Uterus (tissue), 4 donors: ENCODE results near the gene ART1. TPM values are rescaled to one million over a fixed set of nuclear protein-coding genes. Genes with fewer than 3 reads are reported as not detected.

Source experiments
- DNase-seq, 2 donors: peaks; one replicate each; pipeline ENCODE4 v3.0.0-alpha.2; 2019 to 2020
- H3K27ac ChIP-seq, 2 donors: fragments of 200-600 bp; sonication (generic); 1 replicate in 1 of 2; 2 replicates in 1 of 2; pipeline ENCODE4 v1.5.1; 2016 to 2018
- H3K27me3 ChIP-seq, 2 donors: fragments of 200-600 bp; sonication (generic); one replicate each; pipeline ENCODE4 v1.5.1; 2018 to 2019; ENCODE audit warnings: control low read depth in 1 of 2
- H3K36me3 ChIP-seq, 2 donors: fragments of 200-600 bp; sonication (generic); one replicate each; pipeline ENCODE4 v1.5.1; 2019; ENCODE audit warnings: control low read depth in 1 of 2
- H3K4me1 ChIP-seq, 2 donors: fragments of 200-600 bp; sonication (generic); one replicate each; pipeline ENCODE4 v1.5.1; 2018 to 2019; ENCODE audit warnings: control low read depth in 1 of 2
- H3K4me3 ChIP-seq, 2 donors: fragments of 200-600 bp; sonication (generic); 1 replicate in 1 of 2; 2 replicates in 1 of 2; pipeline ENCODE4 v1.5.1; 2018 to 2019; ENCODE audit warnings: mild to moderate bottlenecking in 1 of 2
- H3K9me3 ChIP-seq, 2 donors: fragments of 200-600 bp; sonication (generic); one replicate each; pipeline ENCODE4 v1.5.1; 2019; ENCODE audit warnings: control low read depth in 1 of 2
- POLR2A ChIP-seq, 2 donors: fragments of 450-650 bp; IDR thresholded peaks; one replicate each; pipeline ENCODE4 v1.6.1; 2016; ENCODE audit warnings: antibody characterized with exemption in 2 of 2, mild to moderate bottlenecking in 1 of 2, moderate library complexity in 1 of 2
- intact Hi-C: fragments of 100-400 bp; cut with DNase I; formaldehyde crosslinking; loops from one replicate; pipeline ENCODE4 v1.15.1; 2023; ENCODE audit warnings: low total_unique reads
- total RNA-seq, 4 donors: library from RNA; depleted of rRNA in 3 of 4; stranded (reverse); fragments of >200 nt in 3 of 4; gene quantifications; one replicate each; pipeline versions ENCODE4 v1.1.0 to v1.2.4, GENCODE V29; 2014 to 2023
- TF ChIP-seq, protein P1 (sequence below), 4 experiments: fragments of 200-600 bp in 2 of 4; fragments of 450-650 bp in 2 of 4; sonication (generic) in 2 of 4; IDR thresholded peaks; one replicate each; pipeline ENCODE4 v1.5.1; 2016 to 2019; ENCODE audit warnings: antibody characterized with exemption in 4 of 4, mild to moderate bottlenecking in 2 of 4, moderate library complexity in 1 of 4
- donor health status: DM: yes; HTN: yes; CAD: no.

The ART1 gene
- total RNA-seq, 4 donors from 2014 or later = not detected

DNA sequence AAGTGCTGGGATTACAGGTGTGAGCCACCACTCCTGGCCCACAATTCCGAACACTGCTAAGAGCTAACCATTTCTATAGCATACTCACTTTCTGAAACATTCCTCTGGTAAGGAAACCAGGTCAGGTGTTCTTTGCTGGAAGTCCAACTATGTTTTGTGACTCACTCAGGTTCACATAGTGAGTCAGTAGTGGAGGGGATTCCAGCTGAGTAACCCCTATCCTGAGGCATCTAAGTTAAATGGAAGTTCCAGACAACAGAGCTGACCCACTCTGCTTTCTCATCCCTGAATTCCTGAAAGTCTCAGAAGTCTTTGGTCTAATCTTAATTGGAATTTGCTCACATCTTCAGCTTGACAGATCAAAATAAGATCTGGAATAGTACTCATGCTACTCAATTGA, 29.3 kb downstream of the ART1 start:
- H3K27ac ChIP-seq = no peak overlapping the region
- no peak overlapping the region for H3K4me3 ChIP-seq
- no peaks in the 10 kb centered on the region for H3K27me3 ChIP-seq
- no peaks in the 10 kb centered on the region for H3K36me3 ChIP-seq
- H3K9me3 ChIP-seq = no peaks in the 10 kb centered on the region
- intact Hi-C loops = no loop called here
- no peak for TF ChIP-seq POLR2A (IDR thresholded peaks at IDR 0.05)
- TF ChIP-seq, protein P1, sequence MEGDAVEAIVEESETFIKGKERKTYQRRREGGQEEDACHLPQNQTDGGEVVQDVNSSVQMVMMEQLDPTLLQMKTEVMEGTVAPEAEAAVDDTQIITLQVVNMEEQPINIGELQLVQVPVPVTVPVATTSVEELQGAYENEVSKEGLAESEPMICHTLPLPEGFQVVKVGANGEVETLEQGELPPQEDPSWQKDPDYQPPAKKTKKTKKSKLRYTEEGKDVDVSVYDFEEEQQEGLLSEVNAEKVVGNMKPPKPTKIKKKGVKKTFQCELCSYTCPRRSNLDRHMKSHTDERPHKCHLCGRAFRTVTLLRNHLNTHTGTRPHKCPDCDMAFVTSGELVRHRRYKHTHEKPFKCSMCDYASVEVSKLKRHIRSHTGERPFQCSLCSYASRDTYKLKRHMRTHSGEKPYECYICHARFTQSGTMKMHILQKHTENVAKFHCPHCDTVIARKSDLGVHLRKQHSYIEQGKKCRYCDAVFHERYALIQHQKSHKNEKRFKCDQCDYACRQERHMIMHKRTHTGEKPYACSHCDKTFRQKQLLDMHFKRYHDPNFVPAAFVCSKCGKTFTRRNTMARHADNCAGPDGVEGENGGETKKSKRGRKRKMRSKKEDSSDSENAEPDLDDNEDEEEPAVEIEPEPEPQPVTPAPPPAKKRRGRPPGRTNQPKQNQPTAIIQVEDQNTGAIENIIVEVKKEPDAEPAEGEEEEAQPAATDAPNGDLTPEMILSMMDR (IDR thresholded peaks at IDR 0.05) = no peak
- H3K4me1 ChIP-seq = no peaks in the 10 kb centered on the region
- DNase-seq = no peak

DNA sequence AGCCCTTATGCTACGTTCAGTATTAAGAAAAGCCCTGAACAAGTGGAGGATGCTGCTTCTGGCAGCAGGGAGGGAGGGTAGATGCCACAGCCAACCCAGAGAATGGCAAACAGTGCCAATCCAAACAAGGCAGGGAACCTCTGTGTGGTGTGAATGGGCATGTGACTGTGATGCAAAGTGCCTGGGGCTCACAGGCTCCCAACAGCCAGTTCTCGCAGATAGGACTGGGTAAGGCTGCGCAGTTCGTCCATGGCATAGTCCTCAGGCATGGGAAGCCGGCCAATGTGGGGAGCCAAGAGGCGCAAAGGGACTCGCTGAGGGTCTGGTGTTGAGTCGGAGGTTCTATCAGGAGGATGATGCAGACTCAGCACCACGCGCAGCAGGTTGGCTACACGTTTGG, 31.0 kb downstream of the ART1 start:
- no peak overlapping the region for H3K4me3 ChIP-seq
- no peaks in the 10 kb centered on the region for H3K36me3 ChIP-seq
- intact Hi-C loops = no loop called here

DNA sequence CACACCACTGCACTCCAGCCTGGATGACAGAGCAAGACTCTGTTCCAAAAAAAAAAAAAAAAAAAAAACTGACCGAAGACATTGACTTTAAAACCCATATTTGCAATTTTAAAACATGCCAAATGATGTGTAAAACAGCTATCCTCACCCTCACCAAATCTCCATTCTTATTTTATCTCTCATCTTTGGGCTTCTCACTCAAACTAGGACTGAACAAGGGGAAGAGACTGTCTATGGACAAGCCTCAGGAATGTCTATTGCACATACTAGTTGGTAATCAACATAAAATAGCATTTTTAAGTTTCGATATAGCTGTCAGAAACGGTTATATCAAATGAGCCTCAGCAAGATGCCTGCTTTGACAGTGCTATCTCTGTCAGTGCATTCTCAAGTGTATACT, 34.1 kb downstream of the ART1 start:
- Histone ChIP-seq H3K9me3 (no peaks in the 10 kb centered on the region), H3K4me1 (no peaks in the 10 kb centered on the region), H3K27me3 (no peaks in the 10 kb centered on the region), H3K36me3 (no peaks in the 10 kb centered on the region), H3K4me3 (no peak overlapping the region), H3K27ac (no peak overlapping the region)
- TF ChIP-seq, protein P1 (IDR thresholded peaks at IDR 0.05) = no peak
- TF ChIP-seq POLR2A (IDR thresholded peaks at IDR 0.05) = no peak
- DNase-seq = no peak
- intact Hi-C loops = no loop called here

More for the DNA sequence above, 31.0 kb downstream of the ART1 start:
- H3K27me3 ChIP-seq = no peaks in the 10 kb centered on the region
- H3K9me3 ChIP-seq = no peaks in the 10 kb centered on the region
- TF ChIP-seq, protein P1 (IDR thresholded peaks at IDR 0.05) = no peak
- TF ChIP-seq POLR2A (IDR thresholded peaks at IDR 0.05) = no peak
- no peak overlapping the region for H3K27ac ChIP-seq
- no peak for DNase-seq
- H3K4me1 ChIP-seq = no peaks in the 10 kb centered on the region

DNA sequence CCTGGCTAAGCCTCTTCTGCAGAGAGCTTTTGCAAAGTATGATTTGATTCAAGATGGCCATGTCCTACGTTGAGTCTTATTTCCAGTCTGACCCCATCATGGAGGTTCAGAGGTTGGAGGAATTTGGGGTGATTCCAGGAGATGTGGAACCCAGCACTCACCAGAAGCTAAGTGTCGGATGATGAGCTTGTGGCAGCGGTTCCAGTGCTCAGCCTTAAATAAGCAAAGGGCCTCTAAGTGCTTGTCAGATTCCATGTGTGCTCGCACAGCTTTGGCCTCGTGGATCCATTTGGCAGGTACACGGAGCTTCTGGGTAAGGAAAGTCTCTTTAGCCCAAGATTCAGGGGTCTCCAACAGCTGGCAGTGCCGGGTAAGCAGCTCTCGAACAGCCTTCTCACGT, 38.1 kb downstream of the ART1 start:
- H3K9me3 ChIP-seq = no peaks in the 10 kb centered on the region
- no peak overlapping the region for H3K27ac ChIP-seq
- DNase-seq = no peak
- no peaks in the 10 kb centered on the region for H3K27me3 ChIP-seq
- intact Hi-C loops = no loop called here
- TF ChIP-seq, protein P1 (IDR thresholded peaks at IDR 0.05) = no peak
- no peak for TF ChIP-seq POLR2A (IDR thresholded peaks at IDR 0.05)
- H3K36me3 ChIP-seq = no peaks in the 10 kb centered on the region
- H3K4me1 ChIP-seq = no peaks in the 10 kb centered on the region
- no peak overlapping the region for H3K4me3 ChIP-seq

DNA sequence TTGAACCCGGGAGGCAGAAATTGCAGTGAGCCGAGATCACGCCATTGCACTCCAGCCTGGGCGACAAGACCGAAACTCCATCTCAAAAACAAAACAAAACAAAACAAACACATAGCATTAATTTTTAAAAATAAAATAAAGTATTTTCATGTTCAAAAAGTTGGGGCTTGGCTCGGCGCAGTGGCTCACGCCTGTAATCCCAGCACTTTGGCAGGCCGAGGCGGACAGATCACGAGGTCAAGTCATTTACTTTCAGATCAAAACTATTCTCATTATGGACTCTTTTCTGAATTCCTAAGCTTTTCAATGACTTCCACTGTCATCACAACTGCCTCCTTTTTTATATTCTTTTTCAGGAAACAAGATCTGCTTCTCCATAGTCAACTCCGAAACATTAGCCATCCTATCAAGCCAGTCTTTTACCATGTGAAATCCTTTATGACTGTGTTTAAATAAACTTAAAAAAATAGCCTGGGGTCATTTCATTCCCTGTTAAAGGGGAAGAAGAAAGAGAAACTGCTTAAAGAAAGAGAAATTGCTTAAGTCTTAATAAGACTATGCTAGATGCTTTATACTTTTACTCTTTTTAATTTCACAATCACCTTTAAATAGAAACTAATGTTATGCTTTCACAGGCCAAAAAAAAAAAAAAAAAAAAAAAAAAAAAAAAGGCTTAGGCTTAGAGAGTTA, 39.3 kb downstream of the ART1 start:
- H3K27ac ChIP-seq = no peak overlapping the region
- H3K4me3 ChIP-seq = no peak overlapping the region
- no peaks in the 10 kb centered on the region for H3K27me3 ChIP-seq
- DNase-seq = no peak
- intact Hi-C loops = no loop called here
- TF ChIP-seq, protein P1 (IDR thresholded peaks at IDR 0.05) = no peak
- no peak for TF ChIP-seq POLR2A (IDR thresholded peaks at IDR 0.05)
- no peaks in the 10 kb centered on the region for H3K9me3 ChIP-seq
- no peaks in the 10 kb centered on the region for H3K36me3 ChIP-seq
- no peaks in the 10 kb centered on the region for H3K4me1 ChIP-seq
